Coronary artery (tissue), 2 donors: ENCODE results near the gene PPP3CB.

Source experiments
- DNase-seq: peaks from one replicate; pipeline ENCODE4 v3.0.0-alpha.2; 2017; ENCODE audit warnings: low spot score
- H3K27ac ChIP-seq, 2 donors: fragments of 200-600 bp; sonication (generic); one replicate each; pipeline ENCODE4 v1.5.1; 2016 to 2019
- H3K4me3 ChIP-seq: fragments of 200-600 bp; sonication (generic); 2 replicates; pipeline ENCODE4 v1.5.1; 2016; ENCODE audit warnings: mild to moderate bottlenecking, moderate library complexity
- CTCF ChIP-seq: fragments of 200-600 bp; sonication (generic); IDR thresholded peaks from one replicate; pipeline ENCODE4 v1.5.1; 2019; ENCODE audit warnings: antibody characterized with exemption

The PPP3CB gene

GRCh38 chr10:73413108-73413527 lies 82.7 kb downstream of the PPP3CB start:
- peak overlapping the region; percentile 93 to 98 for H3K27ac ChIP-seq
- DNase-seq: no peak
- TF ChIP-seq CTCF: no peak

GRCh38 chr10:73410897-73411296 lies 84.9 kb downstream of the PPP3CB start:
- Histone ChIP-seq H3K4me3 (no peak overlapping the region), H3K27ac (no peak overlapping the region)
- DNase-seq: no peak
- no peak for TF ChIP-seq CTCF

More at GRCh38 chr10:73413108-73413527, 82.7 kb downstream of the PPP3CB start:
- peak overlapping the region; percentile 89 for H3K4me3 ChIP-seq

- TF ChIP-seq CTCF: no peak
- no peak overlapping the region for H3K4me3 ChIP-seq
- no peak overlapping the region for H3K27ac ChIP-seq
- no peak for DNase-seq
Measured at GRCh38 chr10:73408978-73409521, 86.8 kb downstream of the PPP3CB start.

GRCh38 chr10:73408061-73408460 lies 87.8 kb downstream of the PPP3CB start:
- no peak for TF ChIP-seq CTCF
- DNase-seq: no peak
- Histone ChIP-seq H3K27ac (no peak overlapping the region), H3K4me3 (no peak overlapping the region)

- H3K27ac ChIP-seq: no peak overlapping the region
- DNase-seq: no peak
- no peak for TF ChIP-seq CTCF
- H3K4me3 ChIP-seq: no peak overlapping the region
Measured at GRCh38 chr10:73407495-73407894, 88.3 kb downstream of the PPP3CB start.

- no peak for DNase-seq
Measured at GRCh38 chr10:73406846-73407245, 89.0 kb downstream of the PPP3CB start.

More at GRCh38 chr10:73406846-73407245, 89.0 kb downstream of the PPP3CB start:
- no peak overlapping the region for H3K27ac ChIP-seq
- TF ChIP-seq CTCF: no peak
- no peak overlapping the region for H3K4me3 ChIP-seq
